Activated naive CD4-positive, alpha-beta T cell treated with anti-CD3 and anti-CD28 coated beads, Interleukin-2, amount 10 ng/mL, durations not matched to agents 7 days and 5 days (primary cell): ENCODE data around the gene SF3B4.
"Not testable (repeated sequence)": the region's sequence is repeated elsewhere in the genome, so short reads cannot be mapped to it uniquely, and the experiment has no call there.

Experiments
- CTCF ChIA-PET: fragments of 350-600 bp; sonication (Branson Sonifier 250); formaldehyde crosslinking; loops from one replicate; lab custom pipeline; 2021; ENCODE audit warnings: antibody characterized with exemption; lab: Charles Lee
- DNase-seq: peaks from one replicate; pipeline ENCODE4 v3.0.0-alpha.2; 2020
- H3K27ac Mint-ChIP-seq: one replicate; pipeline ENCODE4 v1.8.0; 2021; ENCODE audit warnings: mild to moderate bottlenecking, moderate library complexity, mixed read lengths
- H3K27me3 Mint-ChIP-seq: one replicate; pipeline ENCODE4 v1.8.0; 2021; ENCODE audit warnings: mild to moderate bottlenecking, mixed read lengths
- H3K36me3 Mint-ChIP-seq: one replicate; pipeline ENCODE4 v1.8.0; 2021; ENCODE audit warnings: mixed read lengths
- H3K4me1 Mint-ChIP-seq: one replicate; pipeline ENCODE4 v1.8.0; 2021; ENCODE audit warnings: mixed read lengths
- H3K4me3 Mint-ChIP-seq: one replicate; pipeline ENCODE4 v1.8.0; 2021; ENCODE audit warnings: mild to moderate bottlenecking, moderate library complexity, mixed read lengths
- H3K9me3 Mint-ChIP-seq: one replicate; pipeline ENCODE4 v1.8.0; 2021; ENCODE audit warnings: mixed read lengths

SF3B4 gene, protein sequence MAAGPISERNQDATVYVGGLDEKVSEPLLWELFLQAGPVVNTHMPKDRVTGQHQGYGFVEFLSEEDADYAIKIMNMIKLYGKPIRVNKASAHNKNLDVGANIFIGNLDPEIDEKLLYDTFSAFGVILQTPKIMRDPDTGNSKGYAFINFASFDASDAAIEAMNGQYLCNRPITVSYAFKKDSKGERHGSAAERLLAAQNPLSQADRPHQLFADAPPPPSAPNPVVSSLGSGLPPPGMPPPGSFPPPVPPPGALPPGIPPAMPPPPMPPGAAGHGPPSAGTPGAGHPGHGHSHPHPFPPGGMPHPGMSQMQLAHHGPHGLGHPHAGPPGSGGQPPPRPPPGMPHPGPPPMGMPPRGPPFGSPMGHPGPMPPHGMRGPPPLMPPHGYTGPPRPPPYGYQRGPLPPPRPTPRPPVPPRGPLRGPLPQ

DNA sequence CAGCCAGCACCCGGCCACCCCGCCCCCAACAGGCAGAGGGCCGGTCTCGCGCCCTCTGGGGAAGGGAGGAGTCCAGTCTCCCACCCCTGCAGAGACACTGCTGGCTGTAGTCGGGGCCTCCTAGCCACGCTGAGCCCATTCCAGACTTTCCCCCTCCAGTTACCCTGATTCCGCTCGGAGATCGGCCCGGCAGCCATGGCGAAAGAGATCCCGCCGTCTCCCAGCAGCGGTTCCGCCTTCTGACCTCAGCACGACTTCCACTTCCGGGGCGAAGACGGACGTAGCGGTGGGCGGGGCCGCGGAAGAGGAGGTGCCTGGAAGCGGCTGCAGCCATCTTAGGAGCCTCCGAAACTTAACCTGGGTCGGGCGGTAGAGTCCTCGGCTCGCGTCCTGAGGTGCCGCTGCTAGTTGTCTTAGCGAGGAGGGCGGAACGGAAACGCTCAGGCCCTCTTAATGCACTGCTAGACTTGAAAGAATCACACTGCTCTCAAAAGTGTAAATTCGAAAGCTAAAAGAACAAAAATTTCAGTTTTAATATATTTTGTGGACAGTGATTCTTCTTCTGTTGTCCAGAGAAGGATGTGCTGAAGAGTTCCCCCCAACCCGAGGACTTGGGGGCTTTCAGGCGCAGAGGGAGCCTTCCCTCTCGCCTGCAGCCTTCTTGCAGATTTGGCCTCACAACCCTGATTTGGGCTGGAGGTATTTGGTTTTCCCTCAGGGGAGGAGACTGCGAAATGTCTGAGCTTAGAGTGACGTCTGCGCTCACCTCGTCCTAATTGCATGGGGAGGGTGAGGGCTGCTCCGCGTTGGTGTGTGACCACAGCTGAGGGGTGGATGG is at the start of gene SF3B4:
SF3B4 (minus strand) TSS at position 241 of the 838 bp plus-strand sequence; CDS start at position 197, 44 bp downstream.
- peak; percentile 98 for DNase-seq
- H3K9me3 Mint-ChIP-seq: no peaks in the 10 kb centered on the region
- H3K4me1 Mint-ChIP-seq: peaks cover 75% of the 10 kb centered on the region
- H3K36me3 Mint-ChIP-seq: peaks cover 50% of the 10 kb centered on the region
- CTCF ChIA-PET: interaction anchor here (0.9 to 1.8 kb wide), 2 partner anchors 10 to 40 kb away, joined by 3 to 5 read pairs; a partner anchor contains a TSS
- H3K27ac Mint-ChIP-seq: peak within 1 kb of the TSS; percentile 97
- no peaks in the 10 kb centered on the region for H3K27me3 Mint-ChIP-seq
- peak within 1 kb of the TSS; percentile 99 for H3K4me3 Mint-ChIP-seq

DNA sequence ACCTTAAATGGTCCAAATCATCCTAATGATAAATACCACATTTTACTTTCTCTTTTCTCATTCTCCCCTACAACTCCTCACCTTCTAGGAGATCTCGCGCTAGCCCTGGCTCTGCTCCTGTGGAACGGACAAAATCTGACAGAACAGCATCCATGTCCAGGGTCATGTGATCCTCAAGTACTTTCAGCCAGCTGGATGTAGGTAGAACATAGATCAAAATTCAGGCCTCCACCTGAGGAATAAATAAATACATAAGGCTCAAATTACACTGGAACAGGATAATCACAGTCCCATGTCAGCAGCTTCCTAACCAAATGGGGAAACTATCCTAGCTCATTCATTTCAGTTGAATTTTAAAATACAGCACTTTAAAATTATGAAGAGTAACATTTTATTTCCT is 49.7 kb upstream of the SF3B4 start:
- CTCF ChIA-PET: no interaction called here
- Mint-ChIP-seq H3K4me3 (no peak overlapping the region), H3K27ac (no peak overlapping the region)

DNA sequence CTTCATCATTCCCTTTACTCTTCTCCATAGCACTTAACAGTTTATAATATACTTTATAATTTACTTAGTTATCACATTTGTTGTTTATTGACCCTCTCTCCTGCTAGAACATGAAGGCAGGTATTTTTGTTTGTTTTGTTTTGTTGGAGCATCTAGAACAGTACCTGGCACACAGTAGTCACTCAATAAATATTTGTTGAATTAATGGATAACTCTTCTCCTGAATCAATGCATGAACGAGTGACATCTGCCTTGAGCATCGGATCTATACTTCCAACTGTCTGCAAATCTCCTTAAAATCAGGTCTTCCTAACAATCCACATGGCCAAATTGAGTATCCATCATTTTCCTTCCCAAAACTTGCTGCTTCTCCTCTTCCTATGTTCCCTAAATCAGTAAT is 44.9 kb upstream of the SF3B4 start:
- peaks cover 16% of the 10 kb centered on the region for H3K36me3 Mint-ChIP-seq
- no peak overlapping the region for H3K4me3 Mint-ChIP-seq
- no peak overlapping the region for H3K27ac Mint-ChIP-seq
- H3K27me3 Mint-ChIP-seq: no peaks in the 10 kb centered on the region
- H3K9me3 Mint-ChIP-seq: no peaks in the 10 kb centered on the region
- no peaks in the 10 kb centered on the region for H3K4me1 Mint-ChIP-seq
- CTCF ChIA-PET: interaction anchor here (1.2 to 1.8 kb wide), 2 partner anchors 10 to 64 kb away, joined by 3 to 5 read pairs; no protein-coding TSS in a partner anchor
- no peak for DNase-seq

More for the DNA sequence above, 49.7 kb upstream of the SF3B4 start:
- Mint-ChIP-seq H3K27me3 (no peaks in the 10 kb centered on the region), H3K9me3 (no peaks in the 10 kb centered on the region), H3K36me3 (peaks cover 15% of the 10 kb centered on the region), H3K4me1 (peaks cover 10% of the 10 kb centered on the region)
- DNase-seq: no peak

DNA sequence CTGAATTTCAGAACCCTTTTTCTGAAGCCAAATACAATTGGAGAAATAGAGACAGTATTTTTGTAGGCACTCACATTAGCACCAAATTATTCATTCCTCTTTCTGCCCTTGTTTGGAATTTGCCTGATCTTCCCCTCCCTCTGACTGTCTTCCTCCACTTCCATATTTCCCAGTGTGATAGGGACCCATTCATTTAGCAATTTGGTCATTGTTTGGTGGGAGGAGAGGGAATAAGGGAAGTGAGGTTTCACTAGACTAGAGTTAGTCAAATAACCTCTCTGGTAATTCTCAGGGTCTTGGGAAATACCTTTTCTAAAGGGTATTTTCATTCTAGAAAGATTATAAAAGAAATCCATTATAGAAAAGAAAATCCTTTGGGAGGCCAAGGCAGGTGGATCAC is 40.0 kb upstream of the SF3B4 start:
- CTCF ChIA-PET: interaction anchor here (1.0 kb wide), 1 partner anchor 219 kb away, joined by 3 read pairs; no protein-coding TSS in a partner anchor
- Mint-ChIP-seq H3K9me3 (no peaks in the 10 kb centered on the region), H3K27me3 (no peaks in the 10 kb centered on the region), H3K4me3 (no peak overlapping the region), H3K4me1 (peaks cover 6% of the 10 kb centered on the region), H3K36me3 (peaks cover 21% of the 10 kb centered on the region), H3K27ac (no peak overlapping the region)
- no peak for DNase-seq

DNA sequence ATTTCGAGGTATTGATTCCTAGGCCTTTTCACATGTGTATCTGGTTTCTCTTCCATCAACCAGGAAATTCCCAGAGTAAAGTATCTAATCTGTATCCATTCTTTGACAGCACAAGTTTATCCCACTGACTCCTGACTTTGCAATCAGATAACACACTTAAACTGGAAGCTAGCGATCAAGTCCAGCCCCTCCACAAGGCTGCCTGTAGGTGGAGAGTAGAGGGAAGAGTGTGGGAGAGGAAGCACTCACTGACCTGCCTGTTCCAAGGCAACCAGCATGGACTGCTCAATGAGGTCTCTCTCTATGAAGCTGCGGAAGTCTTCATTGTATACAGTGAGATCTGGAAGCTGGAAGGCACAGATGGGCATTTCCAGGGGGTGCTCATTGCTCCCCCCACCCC is 39.4 kb upstream of the SF3B4 start:
- no peaks in the 10 kb centered on the region for H3K9me3 Mint-ChIP-seq
- no peak overlapping the region for H3K4me3 Mint-ChIP-seq
- CTCF ChIA-PET: interaction anchor here (1.0 kb wide), 2 partner anchors 44 to 220 kb away, joined by 3 read pairs; partner anchors contain the start of gene OTUD7B
- H3K36me3 Mint-ChIP-seq: peaks cover 22% of the 10 kb centered on the region
- no peak for DNase-seq
- peaks cover 12% of the 10 kb centered on the region for H3K4me1 Mint-ChIP-seq
- H3K27me3 Mint-ChIP-seq: no peaks in the 10 kb centered on the region
- H3K27ac Mint-ChIP-seq: no peak overlapping the region

DNA sequence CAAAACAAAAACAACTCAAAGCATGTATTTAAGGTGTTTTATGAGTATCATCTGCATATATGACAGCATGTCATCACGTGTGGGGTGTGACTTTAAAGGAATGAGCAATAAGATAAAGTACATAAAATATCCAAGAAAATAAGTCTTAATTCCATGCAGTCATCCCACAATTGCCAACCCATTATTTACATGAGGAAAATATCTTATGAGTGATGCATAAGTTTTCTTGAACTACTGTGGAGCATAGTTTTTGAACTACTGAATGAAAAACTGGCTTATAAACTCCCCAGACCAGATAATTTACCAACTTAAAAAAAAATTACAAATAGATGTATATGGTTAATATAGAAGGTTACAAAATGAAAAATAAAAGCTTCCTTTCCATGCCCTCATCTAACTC is 38.8 kb upstream of the SF3B4 start:
- DNase-seq: no peak
- H3K36me3 Mint-ChIP-seq: peaks cover 21% of the 10 kb centered on the region
- H3K27me3 Mint-ChIP-seq: no peaks in the 10 kb centered on the region
- peaks cover 18% of the 10 kb centered on the region for H3K4me1 Mint-ChIP-seq
- no peaks in the 10 kb centered on the region for H3K9me3 Mint-ChIP-seq
- CTCF ChIA-PET: interaction anchor here (1.0 kb wide), 2 partner anchors 45 to 221 kb away, joined by 3 read pairs; partner anchors contain the start of gene OTUD7B
- H3K4me3 Mint-ChIP-seq: no peak overlapping the region
- no peak overlapping the region for H3K27ac Mint-ChIP-seq

DNA sequence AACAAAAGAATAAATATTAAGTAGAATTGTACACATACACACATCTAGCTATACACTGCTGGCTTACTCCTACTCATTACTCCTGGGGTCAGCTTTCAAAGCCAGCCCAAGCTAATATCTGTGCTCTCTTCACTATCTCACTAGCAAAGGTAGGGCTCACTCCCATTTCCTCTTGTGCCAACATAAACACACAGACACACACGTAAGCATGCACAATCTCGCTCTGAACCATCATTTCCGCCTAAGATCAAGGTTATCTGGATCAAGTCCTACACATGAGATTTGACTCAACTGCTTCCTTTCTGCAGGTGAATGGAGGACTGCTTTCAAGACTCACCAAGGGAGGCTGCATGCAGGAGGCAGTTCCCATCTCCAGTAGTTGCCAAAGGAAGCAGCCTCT is 37.8 kb upstream of the SF3B4 start:
- Mint-ChIP-seq H3K27me3 (no peaks in the 10 kb centered on the region), H3K27ac (peak overlapping the region; percentile 6), H3K4me3 (no peak overlapping the region), H3K4me1 (peaks cover 18% of the 10 kb centered on the region), H3K36me3 (peaks cover 19% of the 10 kb centered on the region), H3K9me3 (no peaks in the 10 kb centered on the region)
- CTCF ChIA-PET: interaction anchor here (1.0 kb wide), 1 partner anchor 44 kb away, joined by 3 read pairs; no protein-coding TSS in a partner anchor
- DNase-seq: no peak

DNA sequence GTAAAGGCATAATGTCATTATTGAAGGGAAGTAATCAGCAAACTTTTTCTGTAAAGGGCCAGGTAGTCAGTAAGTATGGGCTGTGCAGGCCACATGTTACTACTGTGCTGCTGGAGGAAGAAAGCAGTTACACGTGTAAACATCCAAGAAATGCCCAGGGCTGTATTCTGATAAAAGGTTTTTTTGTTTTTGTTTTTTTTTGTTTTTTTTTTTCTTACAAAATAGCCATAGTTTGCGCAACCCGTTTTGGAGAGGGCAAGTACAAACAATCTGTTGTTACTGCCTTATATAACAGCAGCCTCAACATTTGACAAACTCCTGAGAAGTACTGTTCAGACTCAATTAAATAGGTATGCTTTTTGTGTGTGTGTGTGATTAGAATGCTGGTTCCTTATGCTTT is 35.8 kb upstream of the SF3B4 start:
- Mint-ChIP-seq H3K4me3 (no peak overlapping the region), H3K27me3 (no peaks in the 10 kb centered on the region), H3K4me1 (peaks cover 18% of the 10 kb centered on the region), H3K36me3 (peaks cover 29% of the 10 kb centered on the region), H3K9me3 (no peaks in the 10 kb centered on the region), H3K27ac (no peak overlapping the region)
- CTCF ChIA-PET: interaction anchor here (1.5 to 1.8 kb wide), 2 partner anchors 195 to 199 kb away, joined by 7 read pairs; no protein-coding TSS in a partner anchor
- DNase-seq: no peak

DNA sequence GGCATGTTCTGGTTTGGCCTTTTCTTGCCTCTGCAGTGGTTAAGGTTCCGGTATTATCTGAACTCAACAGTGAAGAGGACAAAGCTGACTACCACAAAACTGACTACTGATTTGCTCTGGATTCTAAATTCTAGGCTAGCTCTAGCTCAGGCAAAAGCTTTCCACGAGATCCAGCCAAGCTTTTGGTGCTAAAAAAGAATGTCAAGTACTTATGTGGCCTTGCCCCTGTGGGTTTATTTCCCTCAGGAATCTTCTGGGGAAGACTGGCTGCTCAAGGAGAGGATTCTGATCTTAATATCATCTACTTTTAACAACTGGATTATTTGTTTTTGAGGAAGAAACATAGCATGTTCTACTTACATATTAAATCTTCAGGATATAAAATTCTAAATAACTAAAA is 35.1 kb upstream of the SF3B4 start:
- peaks cover 32% of the 10 kb centered on the region for H3K36me3 Mint-ChIP-seq
- DNase-seq: no peak
- H3K27ac Mint-ChIP-seq: no peak overlapping the region
- no peaks in the 10 kb centered on the region for H3K27me3 Mint-ChIP-seq
- H3K4me3 Mint-ChIP-seq: no peak overlapping the region
- CTCF ChIA-PET: interaction anchor here (0.7 to 2.9 kb wide), 22 partner anchors 10 to 224 kb away, joined by 3 to 18 read pairs (median 4); a partner anchor contains a TSS
- peaks cover 18% of the 10 kb centered on the region for H3K4me1 Mint-ChIP-seq
- no peaks in the 10 kb centered on the region for H3K9me3 Mint-ChIP-seq

DNA sequence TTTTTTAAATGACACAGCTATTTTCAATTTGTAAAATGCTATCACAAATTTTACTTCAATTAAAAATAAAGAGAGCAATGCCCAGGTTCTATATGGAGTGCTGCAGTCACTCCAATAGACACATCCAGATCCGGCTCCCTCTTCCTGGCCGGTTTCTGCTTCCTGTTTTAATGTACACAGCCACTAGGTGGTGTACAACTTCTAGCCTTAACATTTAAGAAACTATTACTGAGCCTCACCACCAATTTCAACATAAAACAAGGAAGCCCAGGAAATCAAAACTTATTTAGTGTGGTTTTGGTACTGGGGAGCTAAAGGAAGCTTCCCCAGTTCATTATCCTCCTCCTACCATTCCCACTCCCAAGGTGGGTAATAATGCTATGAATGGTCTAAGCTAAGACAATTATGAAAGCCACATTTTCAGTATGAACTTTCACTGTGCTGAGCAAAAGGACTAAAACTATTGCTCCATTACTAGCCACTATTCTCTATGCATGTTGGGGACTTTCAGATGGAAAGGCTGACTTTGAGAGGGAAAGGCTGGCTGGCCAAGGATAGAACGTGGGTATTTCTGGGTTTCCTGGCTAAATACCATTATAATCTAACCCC is 34.5 kb upstream of the SF3B4 start:
- DNase-seq: peak; percentile 57
- Mint-ChIP-seq H3K4me1 (peaks cover 18% of the 10 kb centered on the region), H3K36me3 (peaks cover 36% of the 10 kb centered on the region), H3K27me3 (no peaks in the 10 kb centered on the region), H3K9me3 (no peaks in the 10 kb centered on the region), H3K27ac (no peak overlapping the region), H3K4me3 (no peak overlapping the region)
- CTCF ChIA-PET: interaction anchor here (0.6 to 2.9 kb wide), 26 partner anchors 10 to 251 kb away, joined by 3 to 18 read pairs (median 4); a partner anchor contains a TSS

DNA sequence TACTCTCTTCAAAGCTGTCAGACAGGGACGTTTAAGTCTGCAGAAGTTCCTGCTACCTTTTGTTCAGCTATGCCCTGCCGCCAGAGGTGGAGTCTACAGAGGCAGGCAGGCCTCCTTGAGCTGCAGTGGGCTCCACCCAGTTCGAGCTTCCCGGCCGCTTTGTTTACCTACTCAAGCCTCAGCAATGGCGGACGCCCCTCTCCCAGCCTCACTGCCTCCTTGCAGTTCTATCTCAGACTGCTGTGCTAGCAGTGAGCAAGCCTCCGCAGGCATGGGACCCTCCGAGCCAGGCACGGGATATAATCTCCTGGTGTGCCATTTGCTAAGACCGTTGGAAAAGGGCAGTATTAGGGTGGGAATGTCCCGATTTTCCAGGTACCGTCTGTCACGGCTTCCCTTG is 29.9 kb upstream of the SF3B4 start:
- DNase-seq, H3K27ac Mint-ChIP-seq, H3K27me3 Mint-ChIP-seq, CTCF ChIA-PET, H3K4me3 Mint-ChIP-seq, H3K9me3 Mint-ChIP-seq: not testable (repeated sequence)
- H3K36me3 Mint-ChIP-seq: peaks cover 33% of the 10 kb centered on the region
- peaks cover 11% of the 10 kb centered on the region for H3K4me1 Mint-ChIP-seq

DNA sequence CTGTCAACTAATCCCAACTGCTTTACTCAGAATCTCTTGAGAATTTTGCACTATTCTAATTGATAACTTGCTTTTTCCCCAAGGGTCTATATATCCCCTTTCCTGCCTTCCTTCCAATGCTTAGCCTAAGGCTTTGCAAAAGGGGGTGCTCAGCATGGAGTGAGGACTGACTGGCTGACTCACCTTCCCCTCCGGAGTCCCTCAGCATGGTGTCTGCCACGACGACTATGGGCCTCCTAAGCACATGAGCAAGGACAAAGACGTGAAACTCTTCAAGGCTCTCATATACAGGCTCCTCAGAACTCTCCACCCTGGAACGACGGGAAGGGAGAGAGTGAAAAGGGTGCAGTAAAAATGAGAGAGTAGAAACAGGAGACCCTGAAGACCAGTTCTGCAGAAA is 22.3 kb upstream of the SF3B4 start:
- no peak for DNase-seq
- CTCF ChIA-PET: interaction anchor here (1.3 kb wide), 1 partner anchor 62 kb away, joined by 3 read pairs; a partner anchor contains a TSS
- H3K27ac Mint-ChIP-seq: no peak overlapping the region
- H3K4me1 Mint-ChIP-seq: no peaks in the 10 kb centered on the region
- H3K36me3 Mint-ChIP-seq: peaks cover 30% of the 10 kb centered on the region
- H3K27me3 Mint-ChIP-seq: no peaks in the 10 kb centered on the region
- H3K9me3 Mint-ChIP-seq: no peaks in the 10 kb centered on the region
- H3K4me3 Mint-ChIP-seq: no peak overlapping the region

DNA sequence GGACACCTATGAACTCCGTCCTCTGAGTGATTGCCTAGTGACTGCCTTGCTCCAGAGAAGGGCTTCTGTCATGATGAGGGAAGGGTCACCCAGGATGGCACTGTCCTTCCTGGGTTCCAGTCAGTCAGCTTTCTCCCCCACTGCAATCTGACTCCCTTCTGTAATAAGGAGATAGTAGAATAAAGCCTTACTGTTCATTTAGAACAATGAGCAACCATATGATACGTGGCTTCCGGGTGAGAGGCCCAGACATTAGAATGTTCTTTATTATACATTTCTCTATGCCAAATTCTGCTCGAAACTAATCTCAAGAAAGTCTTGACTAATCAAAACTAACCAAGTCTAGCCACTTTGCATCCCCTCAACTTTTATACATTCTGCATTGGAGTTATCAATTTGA is 17.6 kb upstream of the SF3B4 start:
- Mint-ChIP-seq H3K4me1 (peaks cover 6% of the 10 kb centered on the region), H3K36me3 (peaks cover 27% of the 10 kb centered on the region), H3K27ac (no peak overlapping the region), H3K4me3 (no peak overlapping the region), H3K27me3 (no peaks in the 10 kb centered on the region), H3K9me3 (no peaks in the 10 kb centered on the region)
- CTCF ChIA-PET: interaction anchor here (0.6 kb wide), 1 partner anchor 221 kb away, joined by 3 read pairs; no protein-coding TSS in a partner anchor
- no peak for DNase-seq
